Measurements from ENCODE around the gene ALOX5.
"Not testable (repeated sequence)": the region's sequence is repeated elsewhere in the genome, so short reads cannot be mapped to it uniquely, and the experiment has no call there.

The ALOX5 gene

GRCh38 chr10:45404770-45405120 is 30.7 kb downstream of the ALOX5 start:
- DNase-seq (ENCODE audit: low read depth in 2 of 2) = no peak

- no peak for DNase-seq (ENCODE audit: low read depth in 2 of 2)
Measured at GRCh38 chr10:45407542-45407941, 33.5 kb downstream of the ALOX5 start.

GRCh38 chr10:45408421-45409319 is 34.7 kb downstream of the ALOX5 start:
- no peak for DNase-seq (ENCODE audit: low read depth in 2 of 2)

- DNase-seq (ENCODE audit: low read depth in 2 of 2) = not testable (repeated sequence)
Measured at GRCh38 chr10:45409347-45409746, 35.3 kb downstream of the ALOX5 start.

- no peak for DNase-seq (ENCODE audit: low read depth in 2 of 2)
Measured at GRCh38 chr10:45409782-45410181, 35.8 kb downstream of the ALOX5 start.

GRCh38 chr10:45410489-45410806 is 36.4 kb downstream of the ALOX5 start:
- DNase-seq (ENCODE audit: low read depth in 2 of 2) = no peak

GRCh38 chr10:45410807-45411606 is 37.0 kb downstream of the ALOX5 start:
- no peak for DNase-seq (ENCODE audit: low read depth in 2 of 2)

GRCh38 chr10:45411607-45411940 is 37.6 kb downstream of the ALOX5 start:
- no peak for DNase-seq (ENCODE audit: low read depth in 2 of 2)

GRCh38 chr10:45415062-45415461 is 41.0 kb downstream of the ALOX5 start:
- not testable (repeated sequence) for DNase-seq (ENCODE audit: low read depth in 2 of 2)

GRCh38 chr10:45416603-45417002 is 42.6 kb downstream of the ALOX5 start:
- DNase-seq (ENCODE audit: low read depth in 2 of 2) = no peak

GRCh38 chr10:45417746-45418145 is 43.7 kb downstream of the ALOX5 start:
- DNase-seq (ENCODE audit: low read depth in 2 of 2) = no peak

GRCh38 chr10:45418417-45418848 is 44.4 kb downstream of the ALOX5 start:
- no peak for DNase-seq (ENCODE audit: low read depth in 2 of 2)

GRCh38 chr10:45418849-45419675 is 45.0 kb downstream of the ALOX5 start:
- DNase-seq (ENCODE audit: low read depth in 2 of 2) = peak; percentile 19 to 31

- DNase-seq (ENCODE audit: low read depth in 2 of 2) = no peak
Measured at GRCh38 chr10:45419676-45420025, 45.6 kb downstream of the ALOX5 start.

GRCh38 chr10:45420453-45421192 is 46.6 kb downstream of the ALOX5 start:
- DNase-seq (ENCODE audit: low read depth in 2 of 2) = peak; percentile 18 to 44

- DNase-seq (ENCODE audit: low read depth in 2 of 2) = no peak
Measured at GRCh38 chr10:45421221-45422097, 47.4 kb downstream of the ALOX5 start.

GRCh38 chr10:45422207-45422865 is 48.3 kb downstream of the ALOX5 start:
- DNase-seq (ENCODE audit: low read depth in 2 of 2) = no peak

GRCh38 chr10:45422866-45423659 is 49.0 kb downstream of the ALOX5 start:
- no peak for DNase-seq (ENCODE audit: low read depth in 2 of 2)

GRCh38 chr10:45423976-45424499 is 50.0 kb downstream of the ALOX5 start:
- DNase-seq (ENCODE audit: low read depth in 2 of 2) = no peak
